Body of pancreas (tissue), 4 donors: ENCODE measurements around the gene IER3. TPM values are rescaled to one million over a fixed set of nuclear protein-coding genes. Genes with fewer than 3 reads are reported as not detected.

Experiments used
- ATAC-seq: fragments of 150-250 bp; one replicate; pipeline ENCODE4 v1.9.1; 2016
- DNase-seq, 4 donors: peaks; one replicate each; pipeline ENCODE4 v3.0.0-alpha.2; 2019
- H3K27ac ChIP-seq, 4 donors: fragments of 200-600 bp; sonication (generic); 1 replicate in 3 of 4; 2 replicates in 1 of 4; pipeline versions ENCODE4 v1.5.1 to v1.6.1; 2016 to 2019; ENCODE audit warnings: mild to moderate bottlenecking in 1 of 4, mixed read lengths in 1 of 4, moderate library complexity in 1 of 4
- H3K27me3 ChIP-seq, 2 donors: fragments of 200-600 bp; sonication (generic); one replicate each; pipeline ENCODE4 v1.6.0; 2016; ENCODE audit warnings: mild to moderate bottlenecking in 1 of 2
- H3K36me3 ChIP-seq, 2 donors: fragments of 200-600 bp; sonication (generic); replicated peaks in 1 of 2; 2 replicates each; pipeline ENCODE4 v1.5.1; 2016; ENCODE audit warnings: low read depth in 2 of 2; ENCODE audit not compliant: insufficient read depth in 1 of 2
- H3K4me1 ChIP-seq: fragments of 200-600 bp; sonication (generic); one replicate; pipeline ENCODE4 v1.6.0; 2016
- H3K4me3 ChIP-seq, 2 donors: fragments of 200-600 bp; sonication (generic); 1 replicate in 1 of 2; 2 replicates in 1 of 2; pipeline ENCODE4 v1.5.1; 2016 to 2019
- H3K9me3 ChIP-seq, 3 donors: fragments of 200-600 bp; sonication (generic); 1 replicate in 2 of 3; 2 replicates in 1 of 3; pipeline ENCODE4 v1.5.1; 2016
- POLR2A ChIP-seq, 3 donors: fragments of 450-650 bp; IDR thresholded peaks; one replicate each; pipeline ENCODE4 v1.6.1; 2016; ENCODE audit warnings: antibody characterized with exemption in 3 of 3, mild to moderate bottlenecking in 2 of 3
- WGBS, 2 donors: methylation state at CpG; one replicate each; pipeline ENCODE4 v1.1.5; 2017; 5-methylcytosine and 5-hydroxymethylcytosine counted together
- intact Hi-C: fragments of 100-400 bp; cut with DNase I; formaldehyde crosslinking; loops from one replicate; pipeline ENCODE4 v1.15.1; 2023
- total RNA-seq, 2 donors: library from RNA; depleted of rRNA; stranded (reverse); fragments of >200 nt; gene quantifications; one replicate each; pipeline ENCODE4 v1.1.0, GENCODE V29; 2016
- TF ChIP-seq, protein P1 (sequence below), 7 experiments: fragments of 450-650 bp in 4 of 7; fragments of 200-600 bp in 3 of 7; sonication (generic) in 3 of 7; IDR thresholded peaks; one replicate each; pipeline ENCODE4 v1.5.1; 2016 to 2019; ENCODE audit warnings: antibody characterized with exemption in 7 of 7

Gene IER3
- total RNA-seq, 2 donors from 2014 or later: 46.4 to 60.3 TPM

DNA sequence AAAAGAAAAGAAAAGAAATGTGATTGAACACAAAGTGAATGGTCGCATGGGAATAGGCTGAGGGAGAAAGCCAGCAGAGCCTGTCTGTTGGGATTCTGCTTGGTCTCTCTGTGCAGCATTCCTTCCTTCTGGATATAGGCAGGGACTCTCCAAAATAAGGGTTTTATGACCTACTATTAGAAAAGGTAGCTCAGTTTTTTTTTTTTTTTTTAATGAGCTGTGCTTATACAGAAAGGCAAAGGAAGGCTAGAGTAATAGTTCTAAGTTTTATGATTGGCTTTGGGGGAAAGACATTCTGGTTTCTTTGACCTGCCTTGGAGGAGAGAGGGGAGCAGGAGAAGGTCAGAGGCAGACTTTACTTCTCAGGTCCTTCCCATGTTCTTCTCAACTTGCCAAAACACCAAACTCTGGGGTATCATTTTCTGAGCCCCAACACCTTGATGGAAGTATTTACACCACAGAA lies 18.8 kb upstream of the IER3 start:
- Histone ChIP-seq H3K9me3 (no peaks in the 10 kb centered on the region), H3K4me1 (peaks cover 26% of the 10 kb centered on the region), H3K27me3 (no peaks in the 10 kb centered on the region), H3K27ac (peak overlapping the region; percentile 74 to 94 (median 86)), H3K36me3 (no peaks in the 10 kb centered on the region), H3K4me3 (no peak overlapping the region)
- 75 to 87% methylated on average over 1 of the region's 1 CpG for WGBS, 2 donors
- TF ChIP-seq POLR2A (IDR thresholded peaks at IDR 0.05): no peak
- TF ChIP-seq, protein P1, sequence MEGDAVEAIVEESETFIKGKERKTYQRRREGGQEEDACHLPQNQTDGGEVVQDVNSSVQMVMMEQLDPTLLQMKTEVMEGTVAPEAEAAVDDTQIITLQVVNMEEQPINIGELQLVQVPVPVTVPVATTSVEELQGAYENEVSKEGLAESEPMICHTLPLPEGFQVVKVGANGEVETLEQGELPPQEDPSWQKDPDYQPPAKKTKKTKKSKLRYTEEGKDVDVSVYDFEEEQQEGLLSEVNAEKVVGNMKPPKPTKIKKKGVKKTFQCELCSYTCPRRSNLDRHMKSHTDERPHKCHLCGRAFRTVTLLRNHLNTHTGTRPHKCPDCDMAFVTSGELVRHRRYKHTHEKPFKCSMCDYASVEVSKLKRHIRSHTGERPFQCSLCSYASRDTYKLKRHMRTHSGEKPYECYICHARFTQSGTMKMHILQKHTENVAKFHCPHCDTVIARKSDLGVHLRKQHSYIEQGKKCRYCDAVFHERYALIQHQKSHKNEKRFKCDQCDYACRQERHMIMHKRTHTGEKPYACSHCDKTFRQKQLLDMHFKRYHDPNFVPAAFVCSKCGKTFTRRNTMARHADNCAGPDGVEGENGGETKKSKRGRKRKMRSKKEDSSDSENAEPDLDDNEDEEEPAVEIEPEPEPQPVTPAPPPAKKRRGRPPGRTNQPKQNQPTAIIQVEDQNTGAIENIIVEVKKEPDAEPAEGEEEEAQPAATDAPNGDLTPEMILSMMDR (IDR thresholded peaks at IDR 0.05): no peak
- no peak for ATAC-seq
- DNase-seq: no peak
- intact Hi-C loops: no loop called here

DNA sequence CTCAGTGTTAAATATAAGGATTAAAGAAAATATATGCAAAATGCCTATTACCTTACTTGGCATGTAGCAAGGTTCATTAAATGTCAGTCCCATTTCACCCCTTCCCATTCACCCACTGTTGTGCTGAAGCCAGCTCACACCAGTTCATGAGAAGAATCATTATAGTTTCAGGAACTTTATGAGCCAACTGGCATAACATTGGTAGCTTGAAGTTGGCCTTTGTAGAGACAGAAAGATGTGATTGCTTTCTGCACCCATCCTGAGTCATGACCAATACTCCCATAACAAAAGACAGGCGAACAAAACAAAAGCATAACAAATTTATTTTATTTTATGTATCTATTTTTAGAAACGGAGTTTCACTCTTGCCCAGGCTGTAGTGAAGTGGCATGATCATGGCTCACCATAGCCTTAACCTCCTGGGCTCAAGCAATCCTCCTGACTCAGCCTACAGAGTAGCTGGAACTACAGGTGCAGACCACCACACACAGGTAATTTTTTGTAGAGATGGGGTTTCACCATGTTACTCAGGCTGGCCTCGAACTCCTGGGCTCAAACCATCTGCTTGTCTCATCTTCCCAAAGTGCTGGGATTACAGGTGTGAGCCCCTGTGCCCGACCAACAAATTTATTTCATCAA lies 17.6 kb upstream of the IER3 start:
- peak overlapping the region in 2 of 4 donors; percentile 89 to 94 for H3K27ac ChIP-seq
- DNase-seq: no peak
- no peaks in the 10 kb centered on the region for H3K9me3 ChIP-seq
- no peaks in the 10 kb centered on the region for H3K36me3 ChIP-seq
- ATAC-seq: no peak
- no peaks in the 10 kb centered on the region for H3K27me3 ChIP-seq
- intact Hi-C loops: no loop called here
- whole genome bisulfite sequencing, 2 donors: 86 to 89% methylated on average over 4 of the region's 4 CpGs
- no peak overlapping the region for H3K4me3 ChIP-seq
- H3K4me1 ChIP-seq: peaks cover 24% of the 10 kb centered on the region
- TF ChIP-seq, protein P1 (IDR thresholded peaks at IDR 0.05): no peak
- TF ChIP-seq POLR2A (IDR thresholded peaks at IDR 0.05): no peak

DNA sequence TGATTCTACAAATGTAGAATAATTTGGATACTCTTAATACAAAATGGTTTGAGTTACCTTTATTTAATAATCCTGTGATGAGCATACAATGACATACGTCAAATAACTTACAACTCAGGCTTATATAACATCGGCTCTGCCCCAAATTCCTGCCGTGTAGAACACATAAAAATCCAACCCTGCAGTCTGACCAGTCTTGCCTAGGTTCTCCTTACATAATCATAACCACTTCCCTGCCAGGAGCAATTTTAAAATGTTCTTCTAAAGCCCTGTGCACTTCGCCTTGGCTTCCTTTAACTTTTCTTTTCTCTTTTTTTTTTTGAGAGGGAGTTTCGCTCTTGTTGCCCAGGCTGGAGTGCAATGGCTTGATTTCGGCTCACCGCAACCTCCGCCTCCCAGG lies 16.2 kb upstream of the IER3 start:
- DNase-seq (no peak), ATAC-seq (no peak)
- no peaks in the 10 kb centered on the region for H3K27me3 ChIP-seq
- no peaks in the 10 kb centered on the region for H3K9me3 ChIP-seq
- H3K4me1 ChIP-seq: peaks cover 11% of the 10 kb centered on the region
- peak overlapping the region in 1 of 4 donors; percentile 77 for H3K27ac ChIP-seq
- H3K4me3 ChIP-seq: no peak overlapping the region
- no peak for TF ChIP-seq POLR2A (IDR thresholded peaks at IDR 0.05)
- TF ChIP-seq, protein P1 (IDR thresholded peaks at IDR 0.05): no peak
- intact Hi-C loops: no loop called here
- H3K36me3 ChIP-seq: no peaks in the 10 kb centered on the region
- 61 to 78% methylated on average over 8 of the region's 8 CpGs for WGBS, 2 donors

DNA sequence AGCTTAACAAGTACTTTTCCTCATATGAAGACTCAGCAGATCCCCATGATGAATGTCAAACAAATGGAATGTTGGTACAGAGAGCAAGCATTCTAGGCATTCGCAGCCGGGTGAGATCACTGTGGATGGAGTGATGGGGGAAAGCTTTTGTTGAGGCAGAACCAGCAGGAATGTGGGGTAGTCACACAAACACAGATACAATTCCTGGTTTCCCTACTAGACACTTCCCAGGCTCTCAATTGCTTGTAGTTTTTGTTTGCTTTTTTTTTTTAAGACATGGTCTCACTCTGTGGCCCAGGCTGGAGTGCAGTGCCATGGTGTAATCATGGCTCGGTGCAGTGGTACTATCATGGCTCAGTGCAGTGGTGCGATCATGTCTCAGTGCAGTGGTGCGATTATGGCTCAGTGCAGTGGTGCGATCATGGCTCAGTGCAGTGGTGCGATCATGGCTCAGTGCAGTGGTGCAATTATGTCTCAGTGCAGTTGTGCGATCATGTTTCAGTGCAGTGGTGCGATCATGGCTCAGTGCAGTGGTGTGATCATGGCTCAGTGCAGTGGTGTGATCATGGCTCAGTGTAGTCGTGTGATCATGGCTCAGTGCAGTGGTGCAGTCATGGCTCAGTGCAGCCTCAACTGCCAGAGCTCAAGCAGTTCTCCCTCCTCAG lies 15.4 kb upstream of the IER3 start:
- H3K9me3 ChIP-seq: no peaks in the 10 kb centered on the region
- H3K36me3 ChIP-seq: no peaks in the 10 kb centered on the region
- no peaks in the 10 kb centered on the region for H3K27me3 ChIP-seq
- ATAC-seq (peak; percentile 65), DNase-seq (peak in 2 of 4 donors; percentile 46 to 48)
- intact Hi-C loops: no loop called here
- peak overlapping the region; percentile 21 to 77 (median 50) for H3K27ac ChIP-seq
- no peak overlapping the region for H3K4me3 ChIP-seq
- TF ChIP-seq, protein P1 (IDR thresholded peaks at IDR 0.05): no peak
- TF ChIP-seq POLR2A (IDR thresholded peaks at IDR 0.05): no peak
- WGBS, 2 donors: 86% methylated on average over 7 to 10 of the region's 10 CpGs
- H3K4me1 ChIP-seq: peaks cover 9% of the 10 kb centered on the region
